HepG2 (cell line): ENCODE data around the gene PRIMA1. TPM values are rescaled to one million over a fixed set of nuclear protein-coding genes. Genes with fewer than 3 reads are reported as not detected.
A peak's percentile ranks its signal among the peaks of the same experiment; 100 is the strongest.

Experiments
- ETV5 ChIP-seq: IDR thresholded peaks from 2 replicates; pipeline ENCODE4 v1.6.1; 2018; ENCODE audit warnings: missing biosample characterization, missing genetic modification reagents, inconsistent platforms, borderline replicate concordance
- HIVEP1 ChIP-seq: sonication (generic); formaldehyde crosslinking; IDR thresholded peaks from 2 replicates; pipeline ENCODE4 v1.4.0; 2020; ENCODE audit warnings: mild to moderate bottlenecking, missing genetic modification reagents
- HNRNPK ChIP-seq: fragments of 200-400 bp; formaldehyde crosslinking; IDR thresholded peaks from 2 replicates; pipeline ENCODE4 v1.6.1; 2018; ENCODE audit warnings: low read length, low read depth, moderate library complexity, mild to moderate bottlenecking; ENCODE audit not compliant: poor library complexity, severe bottlenecking
- HOXA3 ChIP-seq: sonication (generic); formaldehyde crosslinking; IDR thresholded peaks from 2 replicates; pipeline ENCODE4 v1.5.0; 2020; ENCODE audit warnings: missing genetic modification reagents
- TAF15 ChIP-seq: fragments of 200-400 bp; formaldehyde crosslinking; IDR thresholded peaks from one replicate; pipeline ENCODE4 v1.6.1; 2018; ENCODE audit warnings: mild to moderate bottlenecking, low read depth, low read length; ENCODE audit not compliant: poor library complexity, severe bottlenecking
- TBL1XR1 ChIP-seq: fragments of 150-350 bp; IDR thresholded peaks from 2 replicates; pipeline ENCODE4 v1.6.1; 2014; ENCODE audit warnings: borderline replicate concordance, low read length; ENCODE audit not compliant: partially characterized antibody
- ZNF121 ChIP-seq: sonication (generic); formaldehyde crosslinking; IDR thresholded peaks from 2 replicates; pipeline ENCODE4 v1.5.0; 2020; ENCODE audit warnings: mild to moderate bottlenecking, missing genetic modification reagents
- ZNF776 ChIP-seq: sonication (generic); formaldehyde crosslinking; IDR thresholded peaks from 2 replicates; pipeline ENCODE4 v1.4.0; 2020; ENCODE audit warnings: mild to moderate bottlenecking, missing genetic modification reagents
- ZSCAN12 ChIP-seq: sonication (generic); formaldehyde crosslinking; IDR thresholded peaks from 2 replicates; pipeline ENCODE4 v1.9.0; 2021; ENCODE audit warnings: mild to moderate bottlenecking, missing genetic modification reagents
- polyA plus RNA-seq, 8 experiments: library from polyadenylated mRNA; depleted of rRNA in 3 of 8; stranded (reverse) in 7 of 8; unstranded in 1 of 8; fragments of >200 nt; fragmentation: Illumina TruSeq in 4 of 8; extraction: Trizol in 4 of 8; gene quantifications; 2 replicates each; pipeline versions ENCODE4 v1.2.1 to v1.2.3, GENCODE V29; 2011 to 2016; ENCODE audit warnings: low read depth in 4 of 8, missing spikeins in 1 of 8, mixed read lengths in 1 of 8; ENCODE audit not compliant: insufficient read depth in 1 of 8
- total RNA-seq, 5 experiments: library from RNA; depleted of rRNA; stranded (reverse); fragments of >200 nt; fragmentation: Illumina TruSeq; extraction: Trizol; gene quantifications; 2 replicates each; pipeline ENCODE4 v1.2.3, GENCODE V29; 2016; ENCODE audit warnings: low read depth in 1 of 5
- TF ChIP-seq, protein P1 (sequence below): sonication (generic); IDR thresholded peaks from 2 replicates; pipeline ENCODE4 v1.6.1; 2016; ENCODE audit warnings: low read depth, borderline replicate concordance
- TF ChIP-seq, protein P2 (sequence below): sonication (generic); formaldehyde crosslinking; IDR thresholded peaks from 2 replicates; pipeline ENCODE4 v1.5.1; 2020; ENCODE audit warnings: mild to moderate bottlenecking, missing genetic modification reagents, moderate library complexity
- TF ChIP-seq, protein P3 (sequence below): sonication (generic); formaldehyde crosslinking; conservative IDR thresholded peaks from 2 replicates; pipeline ENCODE4 v1.4.0; 2020; ENCODE audit warnings: missing genetic modification reagents
- TF ChIP-seq, protein P4 (sequence below): sonication (generic); formaldehyde crosslinking; IDR thresholded peaks from 2 replicates; pipeline ENCODE4 v1.5.0; 2020; ENCODE audit warnings: mild to moderate bottlenecking, missing genetic modification reagents, moderate library complexity
- TF ChIP-seq, protein P5 (sequence below): sonication (generic); formaldehyde crosslinking; IDR thresholded peaks from 2 replicates; pipeline ENCODE4 v1.5.0; 2020; ENCODE audit warnings: missing genetic modification reagents

The PRIMA1 gene
- total and polyA plus RNA-seq, 2 of the 13 experiments (the other 11 are each of a cell fraction or from before 2014, with no cell fraction given), result 2.4 to 3.2 TPM

DNA sequence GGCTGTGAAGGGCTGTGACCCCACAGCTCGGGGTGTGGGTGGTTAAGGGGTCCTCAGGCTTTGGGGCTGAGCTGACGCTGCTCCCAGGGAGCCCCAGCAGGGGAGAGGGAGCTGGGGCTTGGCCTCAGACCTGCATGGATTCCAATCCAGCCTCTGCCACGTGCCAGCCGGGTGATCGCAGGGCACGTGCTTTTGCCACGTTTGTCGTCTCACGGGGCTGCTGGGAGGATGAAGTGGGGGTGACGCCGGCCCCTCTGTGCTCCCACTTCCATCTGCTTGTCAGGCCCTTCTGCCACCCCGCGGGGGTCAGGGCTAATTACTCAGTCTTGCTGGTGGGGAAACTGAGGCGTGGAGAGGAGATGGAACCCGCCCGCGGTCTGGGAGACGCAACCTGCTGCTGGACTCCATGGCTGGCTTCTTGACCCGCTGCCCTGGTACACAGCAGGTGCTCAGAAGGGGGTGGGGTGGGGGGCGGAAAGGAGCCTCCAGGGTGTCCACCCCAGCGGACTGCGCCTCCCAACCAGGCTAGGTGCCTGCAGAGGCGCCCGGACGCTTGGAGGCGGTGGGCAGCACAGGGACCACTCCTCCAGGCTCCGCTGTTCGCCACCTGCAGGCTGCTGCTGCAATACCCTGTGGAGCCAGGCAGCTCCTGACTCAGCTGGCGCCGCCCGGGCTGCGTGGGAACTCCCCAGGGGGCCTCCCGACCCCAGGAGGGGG lies 36.4 kb upstream of the PRIMA1 start (continued):
- no peak for TF ChIP-seq TBL1XR1
- TF ChIP-seq, protein P1, sequence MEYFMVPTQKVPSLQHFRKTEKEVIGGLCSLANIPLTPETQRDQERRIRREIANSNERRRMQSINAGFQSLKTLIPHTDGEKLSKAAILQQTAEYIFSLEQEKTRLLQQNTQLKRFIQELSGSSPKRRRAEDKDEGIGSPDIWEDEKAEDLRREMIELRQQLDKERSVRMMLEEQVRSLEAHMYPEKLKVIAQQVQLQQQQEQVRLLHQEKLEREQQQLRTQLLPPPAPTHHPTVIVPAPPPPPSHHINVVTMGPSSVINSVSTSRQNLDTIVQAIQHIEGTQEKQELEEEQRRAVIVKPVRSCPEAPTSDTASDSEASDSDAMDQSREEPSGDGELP, result peak; percentile 38; the same call in 1 of the 2 replicates
- TF ChIP-seq ZNF121 (CRISPR knock-in tag), result no peak
- peak; percentile 24 for TF ChIP-seq HNRNPK
- TF ChIP-seq ZNF776 (CRISPR knock-in tag), result no peak
- TF ChIP-seq HOXA3 (CRISPR knock-in tag), result no peak
- TF ChIP-seq HIVEP1 (CRISPR knock-in tag), result no peak
- TF ChIP-seq, protein P2, sequence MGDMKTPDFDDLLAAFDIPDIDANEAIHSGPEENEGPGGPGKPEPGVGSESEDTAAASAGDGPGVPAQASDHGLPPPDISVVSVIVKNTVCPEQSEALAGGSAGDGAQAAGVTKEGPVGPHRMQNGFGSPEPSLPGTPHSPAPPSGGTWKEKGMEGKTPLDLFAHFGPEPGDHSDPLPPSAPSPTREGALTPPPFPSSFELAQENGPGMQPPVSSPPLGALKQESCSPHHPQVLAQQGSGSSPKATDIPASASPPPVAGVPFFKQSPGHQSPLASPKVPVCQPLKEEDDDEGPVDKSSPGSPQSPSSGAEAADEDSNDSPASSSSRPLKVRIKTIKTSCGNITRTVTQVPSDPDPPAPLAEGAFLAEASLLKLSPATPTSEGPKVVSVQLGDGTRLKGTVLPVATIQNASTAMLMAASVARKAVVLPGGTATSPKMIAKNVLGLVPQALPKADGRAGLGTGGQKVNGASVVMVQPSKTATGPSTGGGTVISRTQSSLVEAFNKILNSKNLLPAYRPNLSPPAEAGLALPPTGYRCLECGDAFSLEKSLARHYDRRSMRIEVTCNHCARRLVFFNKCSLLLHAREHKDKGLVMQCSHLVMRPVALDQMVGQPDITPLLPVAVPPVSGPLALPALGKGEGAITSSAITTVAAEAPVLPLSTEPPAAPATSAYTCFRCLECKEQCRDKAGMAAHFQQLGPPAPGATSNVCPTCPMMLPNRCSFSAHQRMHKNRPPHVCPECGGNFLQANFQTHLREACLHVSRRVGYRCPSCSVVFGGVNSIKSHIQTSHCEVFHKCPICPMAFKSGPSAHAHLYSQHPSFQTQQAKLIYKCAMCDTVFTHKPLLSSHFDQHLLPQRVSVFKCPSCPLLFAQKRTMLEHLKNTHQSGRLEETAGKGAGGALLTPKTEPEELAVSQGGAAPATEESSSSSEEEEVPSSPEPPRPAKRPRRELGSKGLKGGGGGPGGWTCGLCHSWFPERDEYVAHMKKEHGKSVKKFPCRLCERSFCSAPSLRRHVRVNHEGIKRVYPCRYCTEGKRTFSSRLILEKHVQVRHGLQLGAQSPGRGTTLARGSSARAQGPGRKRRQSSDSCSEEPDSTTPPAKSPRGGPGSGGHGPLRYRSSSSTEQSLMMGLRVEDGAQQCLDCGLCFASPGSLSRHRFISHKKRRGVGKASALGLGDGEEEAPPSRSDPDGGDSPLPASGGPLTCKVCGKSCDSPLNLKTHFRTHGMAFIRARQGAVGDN (CRISPR knock-in tag), result peak; percentile 41
- TF ChIP-seq, protein P3, sequence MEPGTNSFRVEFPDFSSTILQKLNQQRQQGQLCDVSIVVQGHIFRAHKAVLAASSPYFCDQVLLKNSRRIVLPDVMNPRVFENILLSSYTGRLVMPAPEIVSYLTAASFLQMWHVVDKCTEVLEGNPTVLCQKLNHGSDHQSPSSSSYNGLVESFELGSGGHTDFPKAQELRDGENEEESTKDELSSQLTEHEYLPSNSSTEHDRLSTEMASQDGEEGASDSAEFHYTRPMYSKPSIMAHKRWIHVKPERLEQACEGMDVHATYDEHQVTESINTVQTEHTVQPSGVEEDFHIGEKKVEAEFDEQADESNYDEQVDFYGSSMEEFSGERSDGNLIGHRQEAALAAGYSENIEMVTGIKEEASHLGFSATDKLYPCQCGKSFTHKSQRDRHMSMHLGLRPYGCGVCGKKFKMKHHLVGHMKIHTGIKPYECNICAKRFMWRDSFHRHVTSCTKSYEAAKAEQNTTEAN (CRISPR knock-in tag), result no peak
- TF ChIP-seq TAF15, result peak; percentile 28
- no peak for TF ChIP-seq ETV5
- TF ChIP-seq, protein P4, sequence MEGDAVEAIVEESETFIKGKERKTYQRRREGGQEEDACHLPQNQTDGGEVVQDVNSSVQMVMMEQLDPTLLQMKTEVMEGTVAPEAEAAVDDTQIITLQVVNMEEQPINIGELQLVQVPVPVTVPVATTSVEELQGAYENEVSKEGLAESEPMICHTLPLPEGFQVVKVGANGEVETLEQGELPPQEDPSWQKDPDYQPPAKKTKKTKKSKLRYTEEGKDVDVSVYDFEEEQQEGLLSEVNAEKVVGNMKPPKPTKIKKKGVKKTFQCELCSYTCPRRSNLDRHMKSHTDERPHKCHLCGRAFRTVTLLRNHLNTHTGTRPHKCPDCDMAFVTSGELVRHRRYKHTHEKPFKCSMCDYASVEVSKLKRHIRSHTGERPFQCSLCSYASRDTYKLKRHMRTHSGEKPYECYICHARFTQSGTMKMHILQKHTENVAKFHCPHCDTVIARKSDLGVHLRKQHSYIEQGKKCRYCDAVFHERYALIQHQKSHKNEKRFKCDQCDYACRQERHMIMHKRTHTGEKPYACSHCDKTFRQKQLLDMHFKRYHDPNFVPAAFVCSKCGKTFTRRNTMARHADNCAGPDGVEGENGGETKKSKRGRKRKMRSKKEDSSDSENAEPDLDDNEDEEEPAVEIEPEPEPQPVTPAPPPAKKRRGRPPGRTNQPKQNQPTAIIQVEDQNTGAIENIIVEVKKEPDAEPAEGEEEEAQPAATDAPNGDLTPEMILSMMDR (CRISPR knock-in tag), result peak; percentile 66
- TF ChIP-seq, protein P5, sequence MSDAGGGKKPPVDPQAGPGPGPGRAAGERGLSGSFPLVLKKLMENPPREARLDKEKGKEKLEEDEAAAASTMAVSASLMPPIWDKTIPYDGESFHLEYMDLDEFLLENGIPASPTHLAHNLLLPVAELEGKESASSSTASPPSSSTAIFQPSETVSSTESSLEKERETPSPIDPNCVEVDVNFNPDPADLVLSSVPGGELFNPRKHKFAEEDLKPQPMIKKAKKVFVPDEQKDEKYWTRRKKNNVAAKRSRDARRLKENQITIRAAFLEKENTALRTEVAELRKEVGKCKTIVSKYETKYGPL (CRISPR knock-in tag), result no peak
- no peak for TF ChIP-seq ZSCAN12
